ENCODE results near the gene BATF3. TPM values are rescaled to one million over a fixed set of nuclear protein-coding genes. Genes with fewer than 3 reads are reported as not detected.
"Not testable (repeated sequence)": the region's sequence is repeated elsewhere in the genome, so short reads cannot be mapped to it uniquely, and the experiment has no call there.

The BATF3 gene
- total RNA-seq, 2 experiments from 2014 or later, result 74.7 to 77.9 TPM

- H3K27ac Mint-ChIP-seq, result no peak overlapping the region
- H3K4me3 Mint-ChIP-seq, result no peak overlapping the region
- no peaks in the 10 kb centered on the region for H3K36me3 Mint-ChIP-seq
- H3K27me3 Mint-ChIP-seq, result peaks cover 12% of the 10 kb centered on the region
- DNase-seq, result no peak
- no peaks in the 10 kb centered on the region for H3K9me3 Mint-ChIP-seq
- H3K4me1 Mint-ChIP-seq, result peaks cover 14% of the 10 kb centered on the region
These were observed 33.4 kb downstream of the BATF3 start for GRCh38 chr1:212666116-212666775.

GRCh38 chr1:212665241-212666115 is 34.2 kb downstream of the BATF3 start:
- H3K9me3 Mint-ChIP-seq, result no peaks in the 10 kb centered on the region
- H3K4me3 Mint-ChIP-seq, result peak overlapping the region; percentile 78
- peaks cover 11% of the 10 kb centered on the region for H3K27me3 Mint-ChIP-seq
- H3K4me1 Mint-ChIP-seq, result peaks cover 12% of the 10 kb centered on the region
- peak; percentile 82 for DNase-seq
- peak overlapping the region; percentile 67 for H3K27ac Mint-ChIP-seq
- no peaks in the 10 kb centered on the region for H3K36me3 Mint-ChIP-seq

- no peak for DNase-seq
- no peak overlapping the region for H3K27ac Mint-ChIP-seq
- no peaks in the 10 kb centered on the region for H3K36me3 Mint-ChIP-seq
- H3K9me3 Mint-ChIP-seq, result no peaks in the 10 kb centered on the region
- H3K27me3 Mint-ChIP-seq, result peaks cover 5% of the 10 kb centered on the region
- H3K4me1 Mint-ChIP-seq, result peaks cover 12% of the 10 kb centered on the region
- H3K4me3 Mint-ChIP-seq, result no peak overlapping the region
These were observed 35.0 kb downstream of the BATF3 start for GRCh38 chr1:212664409-212665199.

- H3K27me3 Mint-ChIP-seq, H3K4me1 Mint-ChIP-seq, H3K9me3 Mint-ChIP-seq, H3K36me3 Mint-ChIP-seq, DNase-seq, H3K4me3 Mint-ChIP-seq, H3K27ac Mint-ChIP-seq: not testable (repeated sequence)
These were observed 41.4 kb downstream of the BATF3 start for GRCh38 chr1:212658250-212658649.

GRCh38 chr1:212656730-212657129 is 42.9 kb downstream of the BATF3 start:
- Mint-ChIP-seq H3K36me3 (no peaks in the 10 kb centered on the region), H3K4me1 (no peaks in the 10 kb centered on the region), H3K9me3 (no peaks in the 10 kb centered on the region), H3K4me3 (no peak overlapping the region), H3K27ac (no peak overlapping the region), H3K27me3 (peaks cover 6% of the 10 kb centered on the region)
- DNase-seq, result no peak

- Mint-ChIP-seq H3K27me3 (peaks cover 6% of the 10 kb centered on the region), H3K4me1 (no peaks in the 10 kb centered on the region), H3K27ac (no peak overlapping the region), H3K36me3 (no peaks in the 10 kb centered on the region), H3K4me3 (no peak overlapping the region), H3K9me3 (no peaks in the 10 kb centered on the region)
- DNase-seq, result no peak
These were observed 43.8 kb downstream of the BATF3 start for GRCh38 chr1:212655668-212656440.

- Mint-ChIP-seq H3K4me1 (no peaks in the 10 kb centered on the region), H3K36me3 (no peaks in the 10 kb centered on the region), H3K27ac (no peak overlapping the region), H3K27me3 (peaks cover 6% of the 10 kb centered on the region), H3K4me3 (no peak overlapping the region), H3K9me3 (no peaks in the 10 kb centered on the region)
- no peak for DNase-seq
These were observed 47.0 kb downstream of the BATF3 start for GRCh38 chr1:212652609-212653008.

GRCh38 chr1:212651977-212652376 is 47.7 kb downstream of the BATF3 start:
- Mint-ChIP-seq H3K27ac (no peak overlapping the region), H3K4me1 (no peaks in the 10 kb centered on the region)

GRCh38 chr1:212651521-212651920 is 48.1 kb downstream of the BATF3 start:
- DNase-seq, result no peak
- no peaks in the 10 kb centered on the region for H3K36me3 Mint-ChIP-seq
- H3K27me3 Mint-ChIP-seq, result peaks cover 6% of the 10 kb centered on the region
- no peak overlapping the region for H3K27ac Mint-ChIP-seq
- no peak overlapping the region for H3K4me3 Mint-ChIP-seq
- no peaks in the 10 kb centered on the region for H3K4me1 Mint-ChIP-seq
- no peaks in the 10 kb centered on the region for H3K9me3 Mint-ChIP-seq

More at GRCh38 chr1:212651977-212652376, 47.7 kb downstream of the BATF3 start:
- Mint-ChIP-seq H3K36me3 (no peaks in the 10 kb centered on the region), H3K4me3 (no peak overlapping the region), H3K27me3 (peaks cover 6% of the 10 kb centered on the region), H3K9me3 (no peaks in the 10 kb centered on the region)
- no peak for DNase-seq

- no peaks in the 10 kb centered on the region for H3K36me3 Mint-ChIP-seq
- no peak overlapping the region for H3K4me3 Mint-ChIP-seq
- DNase-seq, result no peak
- peaks cover 6% of the 10 kb centered on the region for H3K27me3 Mint-ChIP-seq
- H3K9me3 Mint-ChIP-seq, result no peaks in the 10 kb centered on the region
- no peak overlapping the region for H3K27ac Mint-ChIP-seq
- H3K4me1 Mint-ChIP-seq, result no peaks in the 10 kb centered on the region
These were observed 49.4 kb downstream of the BATF3 start for GRCh38 chr1:212650228-212650627.

- H3K27ac Mint-ChIP-seq, result no peak overlapping the region
- H3K4me1 Mint-ChIP-seq, result no peaks in the 10 kb centered on the region
- no peaks in the 10 kb centered on the region for H3K36me3 Mint-ChIP-seq
- H3K27me3 Mint-ChIP-seq, result peaks cover 3% of the 10 kb centered on the region
- no peak overlapping the region for H3K4me3 Mint-ChIP-seq
- no peaks in the 10 kb centered on the region for H3K9me3 Mint-ChIP-seq
- no peak for DNase-seq
These were observed 50.6 kb downstream of the BATF3 start for GRCh38 chr1:212649020-212649419.

- Mint-ChIP-seq H3K27me3 (no peaks in the 10 kb centered on the region), H3K4me3 (no peak overlapping the region), H3K9me3 (no peaks in the 10 kb centered on the region), H3K27ac (no peak overlapping the region), H3K4me1 (no peaks in the 10 kb centered on the region), H3K36me3 (no peaks in the 10 kb centered on the region)
- DNase-seq, result no peak
These were observed 51.2 kb downstream of the BATF3 start for GRCh38 chr1:212648431-212648830.

- Mint-ChIP-seq H3K4me1 (no peaks in the 10 kb centered on the region), H3K36me3 (no peaks in the 10 kb centered on the region), H3K4me3 (no peak overlapping the region), H3K27ac (no peak overlapping the region), H3K27me3 (no peaks in the 10 kb centered on the region), H3K9me3 (no peaks in the 10 kb centered on the region)
- no peak for DNase-seq
These were observed 52.6 kb downstream of the BATF3 start for GRCh38 chr1:212647004-212647403.

GRCh38 chr1:212646588-212646987 is 53.1 kb downstream of the BATF3 start:
- no peaks in the 10 kb centered on the region for H3K36me3 Mint-ChIP-seq
- no peak overlapping the region for H3K4me3 Mint-ChIP-seq
- H3K9me3 Mint-ChIP-seq, result no peaks in the 10 kb centered on the region

More at GRCh38 chr1:212646588-212646987, 53.1 kb downstream of the BATF3 start:
- Mint-ChIP-seq H3K4me1 (no peaks in the 10 kb centered on the region), H3K27ac (no peak overlapping the region), H3K27me3 (no peaks in the 10 kb centered on the region)
- no peak for DNase-seq
